Ascending aorta (tissue), 2 donors: ENCODE results near the gene MRPL39. TPM values are rescaled to one million over a fixed set of nuclear protein-coding genes. Genes with fewer than 3 reads are reported as not detected.

Experiments used
- DNase-seq, 2 donors: peaks; one replicate each; pipeline ENCODE4 v3.0.0-alpha.2; 2019; ENCODE audit warnings: low spot score in 2 of 2
- H3K27ac ChIP-seq, 2 donors: fragments of 200-600 bp; sonication (generic); one replicate each; pipeline ENCODE4 v1.5.1; 2016 to 2017; ENCODE audit warnings: mild to moderate bottlenecking in 1 of 2
- H3K27me3 ChIP-seq: fragments of 200-600 bp; sonication (generic); one replicate; pipeline ENCODE4 v1.5.1; 2017
- H3K36me3 ChIP-seq, 2 donors: fragments of 200-600 bp; sonication (generic); one replicate each; pipeline ENCODE4 v1.5.1; 2016
- H3K4me1 ChIP-seq, 2 donors: fragments of 200-600 bp; sonication (generic); one replicate each; pipeline ENCODE4 v1.5.1; 2016 to 2017; ENCODE audit warnings: mild to moderate bottlenecking in 1 of 2
- H3K4me3 ChIP-seq, 2 donors: fragments of 200-600 bp; sonication (generic); one replicate each; pipeline ENCODE4 v1.5.1; 2016 to 2017; ENCODE audit warnings: mild to moderate bottlenecking in 1 of 2
- H3K9me3 ChIP-seq, 2 donors: fragments of 200-600 bp; sonication (generic); one replicate each; pipeline ENCODE4 v1.5.1; 2016
- intact Hi-C: fragments of 100-400 bp; cut with DNase I; formaldehyde crosslinking; loops from one replicate; pipeline ENCODE4 v1.15.1; 2023
- total RNA-seq: library from RNA; depleted of rRNA; stranded (reverse); fragments of >200 nt; gene quantifications from one replicate; pipeline ENCODE4 v1.1.0, GENCODE V29; 2016
- TF ChIP-seq, protein P1 (sequence below), 3 experiments: fragments of 200-600 bp in 2 of 3; fragments of 450-650 bp in 1 of 3; sonication (generic) in 2 of 3; IDR thresholded peaks; one replicate each; pipeline ENCODE4 v1.5.1; 2016 to 2019; ENCODE audit warnings: antibody characterized with exemption in 3 of 3, mild to moderate bottlenecking in 1 of 3, moderate library complexity in 1 of 3

MRPL39 gene
- total RNA-seq, 1 donor from 2014 or later, result 26.1 TPM

GRCh38 chr21:25579226-25580013, 27.9 kb downstream of the MRPL39 start:
- H3K4me1 ChIP-seq, result peaks cover 0 to 5% of the 10 kb centered on the region in 2 donors
- intact Hi-C loops, result no loop called here

DNA sequence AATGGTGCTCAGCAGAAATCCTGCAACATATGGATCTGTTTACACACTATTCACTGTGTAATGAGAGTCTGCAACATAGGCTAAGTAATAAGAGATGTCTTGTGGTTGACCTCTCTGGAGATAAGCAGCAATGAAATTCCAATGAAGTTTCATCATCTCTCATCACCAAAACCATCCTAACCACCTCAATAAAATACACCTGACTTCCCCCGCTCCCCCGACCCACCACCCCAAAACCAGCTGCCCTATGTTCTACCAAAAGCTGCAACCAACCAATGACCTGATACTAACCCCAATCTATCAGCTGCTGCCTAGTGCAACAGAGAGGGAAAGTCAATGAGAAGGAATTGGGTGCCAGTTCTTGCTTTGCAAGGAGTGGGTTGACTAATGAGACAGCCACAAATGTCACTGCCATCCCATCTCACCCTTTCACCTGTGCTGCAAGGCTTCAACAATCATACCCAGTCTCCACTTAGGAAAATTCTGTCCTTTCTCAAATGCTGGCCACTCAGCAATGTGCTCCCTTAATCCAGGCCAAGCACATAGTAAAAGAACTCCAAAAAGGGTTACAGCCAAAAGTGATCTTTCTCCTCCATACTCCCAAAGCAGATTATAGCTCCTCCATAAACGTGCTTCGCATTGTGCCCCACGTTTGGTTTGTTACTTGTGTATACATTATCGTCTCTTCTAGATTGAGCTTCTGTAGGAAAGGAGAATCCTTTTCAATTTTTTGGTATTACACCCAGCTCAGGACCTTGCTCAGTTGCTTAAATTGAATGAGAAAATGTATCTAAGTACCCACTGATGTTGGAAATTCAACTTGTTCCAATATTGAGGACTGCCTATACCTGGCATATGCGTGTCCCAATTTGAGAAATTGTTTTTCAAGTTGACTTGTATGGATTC, 29.0 kb downstream of the MRPL39 start:
- intact Hi-C loops, result no loop called here
- peaks cover 0 to 9% of the 10 kb centered on the region in 2 donors for H3K4me1 ChIP-seq
- no peaks in the 10 kb centered on the region for H3K9me3 ChIP-seq
- H3K4me3 ChIP-seq, result no peak overlapping the region
- no peak overlapping the region for H3K27ac ChIP-seq
- no peak for DNase-seq
- TF ChIP-seq, protein P1, sequence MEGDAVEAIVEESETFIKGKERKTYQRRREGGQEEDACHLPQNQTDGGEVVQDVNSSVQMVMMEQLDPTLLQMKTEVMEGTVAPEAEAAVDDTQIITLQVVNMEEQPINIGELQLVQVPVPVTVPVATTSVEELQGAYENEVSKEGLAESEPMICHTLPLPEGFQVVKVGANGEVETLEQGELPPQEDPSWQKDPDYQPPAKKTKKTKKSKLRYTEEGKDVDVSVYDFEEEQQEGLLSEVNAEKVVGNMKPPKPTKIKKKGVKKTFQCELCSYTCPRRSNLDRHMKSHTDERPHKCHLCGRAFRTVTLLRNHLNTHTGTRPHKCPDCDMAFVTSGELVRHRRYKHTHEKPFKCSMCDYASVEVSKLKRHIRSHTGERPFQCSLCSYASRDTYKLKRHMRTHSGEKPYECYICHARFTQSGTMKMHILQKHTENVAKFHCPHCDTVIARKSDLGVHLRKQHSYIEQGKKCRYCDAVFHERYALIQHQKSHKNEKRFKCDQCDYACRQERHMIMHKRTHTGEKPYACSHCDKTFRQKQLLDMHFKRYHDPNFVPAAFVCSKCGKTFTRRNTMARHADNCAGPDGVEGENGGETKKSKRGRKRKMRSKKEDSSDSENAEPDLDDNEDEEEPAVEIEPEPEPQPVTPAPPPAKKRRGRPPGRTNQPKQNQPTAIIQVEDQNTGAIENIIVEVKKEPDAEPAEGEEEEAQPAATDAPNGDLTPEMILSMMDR (IDR thresholded peaks at IDR 0.05), result no peak
- no peaks in the 10 kb centered on the region for H3K27me3 ChIP-seq
- peaks cover 8 to 9% of the 10 kb centered on the region in 2 donors for H3K36me3 ChIP-seq

More at GRCh38 chr21:25579226-25580013, 27.9 kb downstream of the MRPL39 start:
- peaks cover 8 to 9% of the 10 kb centered on the region in 2 donors for H3K36me3 ChIP-seq
- no peak overlapping the region for H3K27ac ChIP-seq
- H3K9me3 ChIP-seq, result no peaks in the 10 kb centered on the region
- TF ChIP-seq, protein P1 (IDR thresholded peaks at IDR 0.05), result no peak
- no peak for DNase-seq
- no peak overlapping the region for H3K4me3 ChIP-seq
- no peaks in the 10 kb centered on the region for H3K27me3 ChIP-seq

DNA sequence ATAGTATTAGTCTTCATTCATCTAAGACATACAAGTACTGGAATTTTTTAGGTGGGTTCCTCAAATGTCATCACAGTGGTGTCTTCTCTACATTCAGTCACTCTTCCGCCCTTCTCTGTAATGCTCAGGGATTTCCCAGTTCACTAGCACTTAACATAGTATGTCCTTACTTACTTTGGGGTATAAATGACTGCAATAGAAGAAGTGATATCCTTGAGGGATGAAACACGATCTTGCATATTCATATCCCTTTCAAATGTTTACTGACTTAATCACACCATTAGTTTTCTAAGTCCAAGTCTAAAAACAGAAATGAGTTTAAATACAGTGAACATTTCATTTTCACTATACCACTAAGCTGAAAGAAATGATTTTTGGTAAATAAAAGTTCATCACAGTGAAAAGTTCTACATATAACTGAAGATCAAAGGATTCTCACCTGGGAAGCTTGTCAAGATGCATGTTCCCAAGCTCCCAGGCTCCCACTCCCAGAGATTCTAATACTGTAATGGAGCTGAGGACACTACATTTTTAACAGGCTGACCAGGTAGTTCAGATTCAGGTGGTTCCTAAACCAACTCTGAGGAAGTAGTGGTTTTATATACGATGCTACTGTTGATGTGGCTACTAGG, 29.7 kb downstream of the MRPL39 start:
- Histone ChIP-seq H3K9me3 (no peaks in the 10 kb centered on the region), H3K4me1 (peaks cover 0 to 13% of the 10 kb centered on the region in 2 donors), H3K36me3 (peaks cover 4 to 8% of the 10 kb centered on the region in 2 donors), H3K4me3 (no peak overlapping the region), H3K27me3 (no peaks in the 10 kb centered on the region), H3K27ac (no peak overlapping the region)
- no peak for DNase-seq
- TF ChIP-seq, protein P1 (IDR thresholded peaks at IDR 0.05), result no peak
- intact Hi-C loops, result no loop called here

DNA sequence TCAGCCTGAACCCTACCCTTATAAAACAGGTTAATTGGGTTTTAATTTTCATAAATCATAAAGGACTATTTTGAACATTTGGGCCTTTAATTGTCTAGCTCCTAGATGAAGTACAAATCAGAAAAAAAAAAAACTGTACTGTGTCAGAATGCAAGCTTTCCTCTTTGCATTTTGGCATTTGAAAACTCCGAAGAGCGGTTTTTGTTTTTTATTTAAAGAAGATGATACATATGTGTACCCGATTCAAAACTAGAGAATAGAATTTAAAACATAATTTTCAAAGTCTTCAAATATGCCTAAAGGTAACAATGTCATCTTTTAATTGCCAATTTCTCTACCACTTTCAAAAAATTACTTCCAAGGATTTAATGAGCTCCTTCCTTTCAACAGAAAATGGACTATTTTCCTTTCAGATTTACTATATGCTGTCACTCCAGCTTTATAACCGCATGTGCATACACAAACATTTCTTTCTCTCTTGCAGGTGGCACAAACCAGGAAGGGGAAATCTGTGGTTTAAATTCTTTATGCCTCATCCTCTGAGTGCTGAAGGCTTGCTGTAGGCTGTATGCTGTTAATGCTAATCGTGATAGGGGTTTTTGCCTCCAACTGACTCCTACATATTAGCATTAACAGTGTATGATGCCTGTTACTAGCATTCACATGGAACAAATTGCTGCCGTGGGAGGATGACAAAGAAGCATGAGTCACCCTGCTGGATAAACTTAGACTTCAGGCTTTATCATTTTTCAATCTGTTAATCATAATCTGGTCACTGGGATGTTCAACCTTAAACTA, 33.7 kb downstream of the MRPL39 start:
- DNase-seq, result no peak
- H3K36me3 ChIP-seq, result peaks cover 4 to 5% of the 10 kb centered on the region in 2 donors
- peaks cover 0 to 14% of the 10 kb centered on the region in 2 donors for H3K4me1 ChIP-seq
- H3K27me3 ChIP-seq, result no peaks in the 10 kb centered on the region
- intact Hi-C loops, result no loop called here
- H3K4me3 ChIP-seq, result no peak overlapping the region
- TF ChIP-seq, protein P1 (IDR thresholded peaks at IDR 0.05), result no peak
- H3K9me3 ChIP-seq, result no peaks in the 10 kb centered on the region
- H3K27ac ChIP-seq, result peak overlapping the region; percentile 10 to 63

DNA sequence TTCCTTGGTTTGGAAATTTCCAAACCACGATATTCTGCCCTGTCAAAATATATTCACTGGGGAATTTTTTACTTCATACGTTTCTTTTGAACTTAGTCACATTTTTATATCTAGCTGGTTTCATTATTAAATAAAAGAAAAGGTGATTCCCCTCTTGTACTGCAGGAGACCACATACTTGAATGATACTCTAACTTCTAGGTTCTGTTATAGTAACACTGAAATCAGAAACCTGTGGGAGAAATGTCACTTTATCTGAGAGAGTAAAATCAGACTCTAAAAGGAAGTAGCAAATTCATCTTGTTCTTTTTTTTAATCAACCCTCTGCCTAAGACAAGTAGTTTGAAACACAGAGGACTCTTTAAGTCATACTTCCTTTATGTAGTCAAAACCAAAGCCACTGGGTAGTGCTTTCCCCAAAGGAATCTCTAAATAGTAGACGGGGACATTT, 34.4 kb downstream of the MRPL39 start:
- H3K36me3 ChIP-seq, result peaks cover 2 to 4% of the 10 kb centered on the region in 2 donors
- no peak for DNase-seq
- peak overlapping the region; percentile 10 to 63 for H3K27ac ChIP-seq
- TF ChIP-seq, protein P1 (IDR thresholded peaks at IDR 0.05), result no peak
- H3K4me3 ChIP-seq, result no peak overlapping the region
- H3K9me3 ChIP-seq, result no peaks in the 10 kb centered on the region
- no peaks in the 10 kb centered on the region for H3K27me3 ChIP-seq
- intact Hi-C loops, result no loop called here
- H3K4me1 ChIP-seq, result peaks cover 0 to 16% of the 10 kb centered on the region in 2 donors
